ENCODE results near the gene C5orf22. TPM values are rescaled to one million over a fixed set of nuclear protein-coding genes. Genes with fewer than 3 reads are reported as not detected.

Gene C5orf22
- total RNA-seq, 1 donor from 2014 or later, result 25.0 TPM

GRCh38 chr5:31581498-31582099 is 49.5 kb downstream of the C5orf22 start:
- H3K4me3 ChIP-seq (ENCODE audit: low read depth, low read length), result no peak overlapping the region
- peak; percentile 13 for DNase-seq (ENCODE audit: low read depth)
- TF ChIP-seq CTCF (conservative IDR thresholded peaks at IDR 0.05; ENCODE audit: low read depth, low read length), result peak; percentile 51

GRCh38 chr5:31583129-31583528 is 51.0 kb downstream of the C5orf22 start:
- no peak for TF ChIP-seq CTCF (conservative IDR thresholded peaks at IDR 0.05; ENCODE audit: low read depth, low read length)
- no peak overlapping the region for H3K4me3 ChIP-seq (ENCODE audit: low read depth, low read length)
- no peak for DNase-seq (ENCODE audit: low read depth)

- DNase-seq (ENCODE audit: low read depth), result no peak
- H3K4me3 ChIP-seq (ENCODE audit: low read depth, low read length), result no peak overlapping the region
- no peak for TF ChIP-seq CTCF (conservative IDR thresholded peaks at IDR 0.05; ENCODE audit: low read depth, low read length)
Observed at GRCh38 chr5:31585166-31585894, 53.2 kb downstream of the C5orf22 start.

GRCh38 chr5:31585895-31586270 is 53.8 kb downstream of the C5orf22 start:
- no peak overlapping the region for H3K4me3 ChIP-seq (ENCODE audit: low read depth, low read length)
- TF ChIP-seq CTCF (conservative IDR thresholded peaks at IDR 0.05; ENCODE audit: low read depth, low read length), result no peak
- DNase-seq (ENCODE audit: low read depth), result no peak

GRCh38 chr5:31587546-31587945 is 55.4 kb downstream of the C5orf22 start:
- DNase-seq (ENCODE audit: low read depth), result no peak
- H3K4me3 ChIP-seq (ENCODE audit: low read depth, low read length), result no peak overlapping the region
- TF ChIP-seq CTCF (conservative IDR thresholded peaks at IDR 0.05; ENCODE audit: low read depth, low read length), result no peak

GRCh38 chr5:31593665-31594064 is 61.6 kb downstream of the C5orf22 start:
- no peak for TF ChIP-seq CTCF (conservative IDR thresholded peaks at IDR 0.05; ENCODE audit: low read depth, low read length)
- no peak for DNase-seq (ENCODE audit: low read depth)
- no peak overlapping the region for H3K4me3 ChIP-seq (ENCODE audit: low read depth, low read length)

- no peak overlapping the region for H3K4me3 ChIP-seq (ENCODE audit: low read depth, low read length)
- DNase-seq (ENCODE audit: low read depth), result no peak
- TF ChIP-seq CTCF (conservative IDR thresholded peaks at IDR 0.05; ENCODE audit: low read depth, low read length), result no peak
Observed at GRCh38 chr5:31596354-31596753, 64.3 kb downstream of the C5orf22 start.
